ENCODE data around the gene PSMD1.
"Not testable (repeated sequence)": the region's sequence is repeated elsewhere in the genome, so short reads cannot be mapped to it uniquely, and the experiment has no call there.

PSMD1 gene

GRCh38 chr2:231058761-231059550 lies 2.3 kb downstream of the PSMD1 start:
- no peak for DNase-seq (ENCODE audit: low read depth)

DNA sequence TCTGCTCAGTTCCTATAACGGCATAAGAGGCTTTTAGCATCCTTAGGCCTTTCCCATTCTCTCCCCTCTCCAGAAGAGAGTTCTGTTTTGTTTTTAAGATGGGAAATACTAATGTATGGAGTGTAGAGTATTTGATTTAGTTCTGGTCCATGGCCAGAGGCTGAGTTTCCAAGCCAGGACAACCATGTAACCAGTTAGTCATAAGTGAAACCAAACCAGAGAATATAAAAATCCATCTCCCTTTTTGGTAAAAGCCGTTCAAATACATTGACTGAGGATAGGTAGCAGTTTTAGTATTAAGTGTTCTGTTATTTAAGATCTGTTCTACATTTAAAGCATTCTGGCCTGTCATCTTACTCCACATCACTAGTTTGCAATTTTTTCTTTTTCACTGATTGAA lies 3.1 kb downstream of the PSMD1 start:
- DNase-seq (ENCODE audit: low read depth): no peak

DNA sequence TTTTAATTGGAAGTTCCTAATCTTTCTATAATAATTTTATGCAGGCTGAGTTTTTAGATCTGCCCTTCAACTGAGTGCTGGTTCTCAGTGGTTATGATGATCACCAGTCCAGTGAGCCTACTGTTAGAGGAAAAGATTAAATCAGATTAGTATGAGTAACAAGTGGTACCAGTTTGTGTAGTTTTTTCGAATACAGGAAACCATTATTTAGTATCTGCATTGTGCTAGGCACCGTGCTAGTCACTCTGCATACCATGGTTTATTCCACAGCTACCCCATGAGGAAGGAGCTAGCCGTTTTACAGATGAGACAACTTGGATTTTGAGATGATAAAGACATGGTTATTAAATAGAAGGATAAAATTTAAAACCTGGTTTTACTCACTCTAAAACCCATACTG lies 6.1 kb downstream of the PSMD1 start:
- DNase-seq (ENCODE audit: low read depth): no peak

GRCh38 chr2:231063347-231063746 lies 6.7 kb downstream of the PSMD1 start:
- DNase-seq (ENCODE audit: low read depth): no peak

DNA sequence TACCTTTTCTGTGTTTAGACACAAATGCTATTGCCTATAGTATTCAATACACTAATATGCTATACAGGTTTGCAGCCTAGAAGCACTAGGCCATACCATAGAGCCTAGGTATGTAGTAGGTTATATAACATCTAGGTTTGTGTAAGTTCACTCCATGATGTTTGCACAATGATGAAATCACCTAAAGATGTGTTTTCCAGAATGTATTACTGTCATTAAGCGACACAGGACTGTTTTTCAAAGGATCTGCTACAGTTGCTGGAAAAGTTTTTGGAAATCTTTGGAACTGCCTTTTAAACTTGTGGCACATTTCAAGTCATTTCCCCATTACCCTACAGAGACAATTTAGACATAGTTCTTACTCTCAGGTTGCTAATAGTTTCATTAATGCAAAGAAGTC lies 9.3 kb downstream of the PSMD1 start:
- no peak for DNase-seq (ENCODE audit: low read depth)

- DNase-seq (ENCODE audit: low read depth): not testable (repeated sequence)
Measured at GRCh38 chr2:231067531-231067930, 10.9 kb downstream of the PSMD1 start.

DNA sequence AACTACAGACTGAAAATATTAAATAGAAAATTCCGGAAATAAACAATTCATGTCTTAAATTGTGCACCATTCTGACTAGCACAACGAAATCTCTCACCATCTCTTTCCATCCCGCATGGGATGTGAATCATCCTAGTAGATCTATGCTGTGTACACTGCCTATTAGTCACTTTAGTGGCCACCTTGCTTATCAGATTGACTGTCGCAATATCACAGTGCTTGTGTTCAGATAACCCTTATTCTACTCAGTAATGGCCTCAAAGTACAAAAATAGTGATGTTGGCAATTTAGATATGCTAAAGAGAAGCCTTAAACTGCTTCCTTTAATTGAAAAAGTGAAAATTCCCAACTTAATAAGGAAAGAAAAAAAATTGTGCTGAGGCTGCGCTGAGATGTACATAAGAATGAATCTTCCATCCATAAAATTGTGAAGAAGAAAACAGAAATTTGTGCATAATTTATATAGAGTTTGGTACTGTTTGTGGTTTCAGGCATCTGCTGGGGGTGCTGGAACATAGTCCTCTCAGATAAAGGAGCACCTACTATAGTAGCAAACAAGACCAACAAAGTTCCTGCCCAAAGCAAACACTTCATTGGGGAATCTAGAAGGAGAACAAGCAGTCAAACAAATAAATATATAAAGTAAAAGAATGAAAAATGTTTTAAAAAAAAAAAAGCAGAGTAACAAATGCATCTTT lies 12.0 kb downstream of the PSMD1 start:
- DNase-seq (ENCODE audit: low read depth): peak; percentile 51

DNA sequence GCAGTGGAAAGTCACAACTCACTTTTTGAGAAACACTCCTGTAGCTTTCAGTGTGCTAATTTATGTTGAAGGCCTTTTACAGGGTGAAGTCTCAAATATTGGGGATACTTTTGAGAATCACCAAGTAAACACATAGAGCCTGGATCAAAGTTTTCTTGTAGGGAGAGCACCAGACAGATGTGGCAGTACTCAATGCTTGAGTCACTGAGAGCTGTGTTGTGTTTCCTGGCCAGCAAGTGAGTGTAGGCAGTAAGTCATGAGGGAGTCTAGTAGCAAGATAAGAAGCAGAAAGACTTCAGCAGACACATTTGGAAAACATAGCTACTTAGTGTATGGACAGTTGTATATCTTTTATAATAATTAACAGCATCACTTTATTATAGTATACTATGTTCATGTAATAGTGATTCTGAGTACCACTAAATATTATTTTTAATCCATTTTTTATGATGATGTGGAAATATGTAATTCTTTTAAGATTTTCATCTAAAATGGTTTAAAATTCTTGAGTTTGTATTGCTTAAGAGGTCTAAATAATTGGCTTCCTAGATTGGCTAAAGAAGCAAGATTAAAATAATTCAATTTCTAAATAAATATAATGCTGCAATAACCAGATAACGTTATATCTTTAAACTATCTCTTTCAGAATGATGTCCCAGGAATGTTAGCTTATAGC lies 12.8 kb downstream of the PSMD1 start:
- no peak for DNase-seq (ENCODE audit: low read depth)

DNA sequence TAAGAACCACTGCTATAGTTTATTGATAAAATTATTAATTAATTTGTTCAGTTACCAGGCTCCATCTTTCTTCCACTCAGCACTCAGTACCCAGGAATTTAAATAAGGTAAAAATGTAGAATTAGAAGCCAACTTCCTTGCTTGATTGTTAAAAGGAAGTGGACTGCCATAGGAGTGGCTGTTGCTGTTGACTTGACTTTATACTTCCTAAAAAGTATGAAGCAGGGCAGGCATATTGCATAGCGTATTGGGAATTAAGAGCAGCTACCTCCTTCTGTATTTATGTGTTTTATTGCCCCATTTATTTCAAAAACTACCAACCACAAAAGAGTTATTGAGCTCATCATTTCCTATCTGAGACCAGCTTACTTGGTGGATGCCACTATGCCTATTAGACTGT lies 27.9 kb downstream of the PSMD1 start:
- DNase-seq (ENCODE audit: low read depth): no peak

- DNase-seq (ENCODE audit: low read depth): no peak
Measured at GRCh38 chr2:231088754-231089153, 32.1 kb downstream of the PSMD1 start.

- no peak for DNase-seq (ENCODE audit: low read depth)
Measured at GRCh38 chr2:231093933-231094332, 37.3 kb downstream of the PSMD1 start.

DNA sequence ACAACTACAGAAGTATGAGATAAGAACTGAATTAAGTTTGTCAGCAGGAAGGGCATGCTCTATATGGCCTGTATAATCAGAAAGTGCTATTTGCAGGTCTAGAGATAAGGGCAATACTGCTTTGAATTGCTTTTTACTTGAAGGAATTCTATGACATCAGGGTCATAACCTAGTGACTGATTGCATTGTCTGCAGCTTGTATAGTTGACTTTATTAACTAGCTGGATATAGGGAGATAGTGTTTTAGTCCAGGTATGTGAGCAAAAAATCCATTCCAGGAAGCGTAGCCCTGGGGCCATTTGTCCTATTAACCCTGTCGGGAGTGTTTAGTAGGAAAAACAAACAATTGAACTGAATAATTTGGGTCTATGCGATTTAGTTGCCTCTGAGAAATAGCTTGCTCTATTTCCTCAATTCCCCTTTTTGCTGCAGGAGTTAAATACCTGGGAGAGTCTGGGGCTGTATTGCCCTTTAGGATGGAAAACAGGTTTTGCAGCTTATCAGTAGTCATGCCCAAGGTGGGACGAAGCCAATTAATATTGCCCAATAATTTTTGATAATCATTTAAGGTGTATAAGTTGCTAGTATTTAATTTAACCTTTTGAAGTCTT lies 38.2 kb downstream of the PSMD1 start:
- DNase-seq (ENCODE audit: low read depth): no peak

GRCh38 chr2:231099918-231100317 lies 43.3 kb downstream of the PSMD1 start:
- DNase-seq (ENCODE audit: low read depth): no peak

- not testable (repeated sequence) for DNase-seq (ENCODE audit: low read depth)
Measured at GRCh38 chr2:231100321-231100720, 43.7 kb downstream of the PSMD1 start.

- no peak for DNase-seq (ENCODE audit: low read depth)
Measured at GRCh38 chr2:231100990-231101389, 44.3 kb downstream of the PSMD1 start.

DNA sequence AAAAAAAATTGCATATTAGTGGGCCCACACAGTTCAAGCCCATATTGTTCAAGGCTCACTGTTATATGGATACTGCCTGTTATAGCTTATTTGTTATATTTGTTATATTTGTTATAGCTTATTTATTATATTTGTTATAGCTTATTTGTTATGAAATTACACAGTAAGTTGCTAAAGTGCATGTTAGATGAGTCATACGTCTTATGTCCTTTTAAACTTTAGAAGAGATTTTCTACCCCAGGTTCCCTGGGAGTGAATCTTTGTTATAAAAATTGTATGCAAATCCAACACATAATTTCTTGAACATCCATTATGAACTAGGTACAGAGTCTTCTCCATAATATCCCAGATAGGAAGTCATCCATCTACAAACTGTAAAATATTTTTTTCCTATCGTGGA lies 46.1 kb downstream of the PSMD1 start:
- DNase-seq (ENCODE audit: low read depth): no peak

- peak; percentile 47 for DNase-seq (ENCODE audit: low read depth)
Measured at GRCh38 chr2:231104115-231104713, 47.5 kb downstream of the PSMD1 start.

- no peak for DNase-seq (ENCODE audit: low read depth)
Measured at GRCh38 chr2:231110551-231110950, 53.9 kb downstream of the PSMD1 start.

GRCh38 chr2:231111987-231112386 lies 55.3 kb downstream of the PSMD1 start:
- no peak for DNase-seq (ENCODE audit: low read depth)

DNA sequence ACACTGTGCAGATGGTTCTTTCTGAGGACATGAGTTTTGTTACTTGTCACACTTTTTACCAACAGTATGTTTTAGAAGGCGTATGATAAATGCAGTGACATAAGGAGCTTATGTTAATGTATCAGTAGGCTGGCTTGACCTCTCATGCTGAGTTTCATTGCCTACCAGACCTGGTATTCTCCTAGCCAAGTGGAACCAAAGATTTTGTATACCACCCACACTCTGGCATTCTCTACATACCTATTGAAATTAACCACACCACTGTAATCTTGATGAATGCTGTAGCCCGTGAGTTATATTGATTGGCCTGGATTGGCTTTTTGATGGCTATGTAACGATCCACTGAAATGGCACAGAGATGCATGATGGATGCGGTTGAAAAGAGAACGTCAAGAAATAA lies 56.8 kb downstream of the PSMD1 start:
- no peak for DNase-seq (ENCODE audit: low read depth)

DNA sequence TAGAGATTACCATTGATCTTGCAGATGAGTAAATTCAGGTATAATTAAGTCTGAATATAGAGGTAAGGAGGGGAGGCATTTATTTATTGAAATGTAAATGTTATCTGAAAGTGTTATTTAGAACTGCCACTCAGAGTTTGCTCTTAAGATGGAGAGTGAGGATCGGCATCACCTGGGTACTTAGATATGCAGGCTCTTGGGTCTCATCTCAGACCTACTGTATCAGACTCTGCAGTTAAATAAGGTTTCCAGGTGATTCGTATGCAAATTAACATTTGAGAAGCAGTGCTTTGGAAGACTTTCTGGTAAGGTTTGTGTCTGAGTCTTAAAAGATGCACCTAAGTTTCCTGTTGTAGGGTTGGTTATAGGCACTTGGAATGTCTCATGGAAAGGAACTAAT lies 59.0 kb downstream of the PSMD1 start:
- DNase-seq (ENCODE audit: low read depth): no peak

- DNase-seq (ENCODE audit: low read depth): no peak
Measured at GRCh38 chr2:231117148-231117547, 60.5 kb downstream of the PSMD1 start.
